BE2C (cell line): Measurements from ENCODE around the gene WAC.

ENCODE experiments used
- DNase-seq: peaks from one replicate; pipeline ENCODE4 v3.0.0-alpha.2; 2020
- H3K27me3 ChIP-seq: fragments of 250-450 bp; sonication (Bioruptor Pico); 2 replicates; pipeline ENCODE4 v1.5.1; 2020; ENCODE audit warnings: mild to moderate bottlenecking
- H3K36me3 ChIP-seq: fragments of 250-450 bp; sonication (Bioruptor Pico); 2 replicates; pipeline ENCODE4 v1.5.1; 2020; ENCODE audit warnings: mild to moderate bottlenecking
- H3K4me1 ChIP-seq: fragments of 250-450 bp; sonication (Bioruptor Pico); 2 replicates; pipeline ENCODE4 v1.5.1; 2020
- H3K4me3 ChIP-seq: 2 replicates; pipeline ENCODE4 v1.5.1; 2011; ENCODE audit warnings: low read depth, low read length
- H3K9me3 ChIP-seq: fragments of 250-450 bp; sonication (Bioruptor Pico); 2 replicates; pipeline ENCODE4 v1.5.1; 2020
- TF ChIP-seq, protein P1 (sequence below): IDR thresholded peaks from 2 replicates; pipeline ENCODE4 v1.5.1; 2012; ENCODE audit warnings: mild to moderate bottlenecking, low read depth, low read length

The WAC gene

DNA sequence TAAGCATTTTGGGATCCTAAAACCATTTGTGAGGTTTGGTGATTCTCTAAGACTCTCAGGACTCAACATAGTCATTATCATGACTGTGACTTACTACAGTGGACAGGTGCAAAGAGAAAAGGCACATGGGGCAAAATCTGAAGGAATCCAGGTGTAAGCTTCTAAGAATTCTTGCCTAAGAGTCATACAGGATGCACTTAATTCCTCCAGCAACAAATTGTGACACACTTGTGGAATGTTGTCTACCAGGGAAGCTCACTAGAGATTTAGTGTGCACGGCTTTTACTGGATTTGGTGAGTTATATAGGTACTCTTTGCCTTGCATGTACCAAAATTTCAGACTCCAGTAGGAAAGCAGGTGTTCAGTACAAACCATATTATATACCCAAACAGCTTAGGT, 47.9 kb downstream of the WAC start:
- H3K36me3 ChIP-seq: peaks cover 24% of the 10 kb centered on the region

DNA sequence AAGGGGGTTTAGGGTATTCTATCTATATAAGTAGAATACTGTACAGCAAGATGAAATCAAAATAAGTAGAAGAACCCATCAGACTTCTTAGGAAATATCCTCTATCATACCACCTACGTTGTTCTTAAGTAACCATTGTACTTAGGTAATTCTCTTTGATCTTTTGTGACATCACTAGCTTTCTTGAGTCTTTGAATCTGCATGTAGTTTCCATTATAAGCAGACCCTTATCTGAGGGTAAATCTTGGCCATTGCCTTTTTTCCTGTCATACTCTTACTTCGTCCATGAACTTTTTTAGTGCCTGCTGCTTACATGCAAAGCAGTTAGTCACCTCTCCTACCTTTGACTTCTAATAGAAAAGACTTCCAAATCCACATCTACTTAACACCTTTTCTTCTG, 49.0 kb downstream of the WAC start:
- TF ChIP-seq, protein P1, sequence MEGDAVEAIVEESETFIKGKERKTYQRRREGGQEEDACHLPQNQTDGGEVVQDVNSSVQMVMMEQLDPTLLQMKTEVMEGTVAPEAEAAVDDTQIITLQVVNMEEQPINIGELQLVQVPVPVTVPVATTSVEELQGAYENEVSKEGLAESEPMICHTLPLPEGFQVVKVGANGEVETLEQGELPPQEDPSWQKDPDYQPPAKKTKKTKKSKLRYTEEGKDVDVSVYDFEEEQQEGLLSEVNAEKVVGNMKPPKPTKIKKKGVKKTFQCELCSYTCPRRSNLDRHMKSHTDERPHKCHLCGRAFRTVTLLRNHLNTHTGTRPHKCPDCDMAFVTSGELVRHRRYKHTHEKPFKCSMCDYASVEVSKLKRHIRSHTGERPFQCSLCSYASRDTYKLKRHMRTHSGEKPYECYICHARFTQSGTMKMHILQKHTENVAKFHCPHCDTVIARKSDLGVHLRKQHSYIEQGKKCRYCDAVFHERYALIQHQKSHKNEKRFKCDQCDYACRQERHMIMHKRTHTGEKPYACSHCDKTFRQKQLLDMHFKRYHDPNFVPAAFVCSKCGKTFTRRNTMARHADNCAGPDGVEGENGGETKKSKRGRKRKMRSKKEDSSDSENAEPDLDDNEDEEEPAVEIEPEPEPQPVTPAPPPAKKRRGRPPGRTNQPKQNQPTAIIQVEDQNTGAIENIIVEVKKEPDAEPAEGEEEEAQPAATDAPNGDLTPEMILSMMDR: no peak
- Histone ChIP-seq H3K27me3 (no peaks in the 10 kb centered on the region), H3K4me1 (no peaks in the 10 kb centered on the region), H3K4me3 (no peak overlapping the region), H3K9me3 (no peaks in the 10 kb centered on the region), H3K36me3 (peaks cover 24% of the 10 kb centered on the region)
- no peak for DNase-seq

More for the DNA sequence above, 47.9 kb downstream of the WAC start:
- DNase-seq: no peak
- Histone ChIP-seq H3K4me3 (no peak overlapping the region), H3K27me3 (no peaks in the 10 kb centered on the region), H3K4me1 (no peaks in the 10 kb centered on the region), H3K9me3 (no peaks in the 10 kb centered on the region)
- TF ChIP-seq, protein P1: no peak

DNA sequence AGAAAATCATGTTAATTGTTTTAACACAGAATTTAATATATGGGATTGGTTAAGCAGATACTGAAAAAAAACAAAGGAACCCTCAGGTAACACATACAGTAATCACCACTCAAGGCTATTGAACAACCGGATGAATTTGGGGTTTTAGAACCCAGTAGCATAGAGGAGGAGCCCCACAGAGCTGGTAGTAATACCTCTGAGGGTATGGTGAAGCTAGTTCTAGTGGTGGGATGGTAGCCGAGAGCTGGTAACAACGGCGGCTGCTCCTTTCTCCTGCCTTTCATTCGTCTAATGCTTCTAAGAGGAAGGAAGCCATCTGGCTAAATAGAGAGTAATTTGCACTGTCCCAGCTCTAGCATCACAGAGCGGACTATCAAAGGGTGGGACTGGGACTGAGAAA, 52.2 kb downstream of the WAC start:
- Histone ChIP-seq H3K9me3 (no peaks in the 10 kb centered on the region), H3K4me3 (no peak overlapping the region), H3K4me1 (peaks cover 3% of the 10 kb centered on the region; the same call in 1 of the 2 replicates), H3K27me3 (no peaks in the 10 kb centered on the region), H3K36me3 (peaks cover 38% of the 10 kb centered on the region)
- DNase-seq: no peak
- TF ChIP-seq, protein P1: no peak

DNA sequence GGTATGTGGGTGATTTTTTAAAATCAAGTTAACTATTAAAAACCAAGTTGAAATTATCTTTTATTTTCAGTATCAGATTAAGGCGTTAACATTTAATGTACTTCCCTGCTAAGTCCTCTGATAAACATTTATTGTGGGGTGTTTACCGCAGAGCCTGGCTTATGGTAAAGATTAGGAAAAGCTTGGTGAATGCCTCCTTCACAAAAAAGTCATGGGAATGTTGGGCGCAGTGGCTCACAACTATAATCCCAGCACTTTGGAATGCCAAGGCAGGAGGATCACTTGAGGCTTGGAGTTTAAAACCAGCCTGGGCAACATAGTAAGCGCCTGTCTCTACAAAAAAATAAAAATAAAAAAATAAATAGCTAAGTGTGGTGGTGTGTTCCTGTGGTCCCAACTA, 53.3 kb downstream of the WAC start:
- peaks cover 45% of the 10 kb centered on the region for H3K36me3 ChIP-seq
- TF ChIP-seq, protein P1: no peak
- H3K4me3 ChIP-seq: no peak overlapping the region
- no peak for DNase-seq
- H3K4me1 ChIP-seq: peaks cover 3% of the 10 kb centered on the region; the same call in 1 of the 2 replicates
- H3K9me3 ChIP-seq: no peaks in the 10 kb centered on the region
- H3K27me3 ChIP-seq: no peaks in the 10 kb centered on the region

DNA sequence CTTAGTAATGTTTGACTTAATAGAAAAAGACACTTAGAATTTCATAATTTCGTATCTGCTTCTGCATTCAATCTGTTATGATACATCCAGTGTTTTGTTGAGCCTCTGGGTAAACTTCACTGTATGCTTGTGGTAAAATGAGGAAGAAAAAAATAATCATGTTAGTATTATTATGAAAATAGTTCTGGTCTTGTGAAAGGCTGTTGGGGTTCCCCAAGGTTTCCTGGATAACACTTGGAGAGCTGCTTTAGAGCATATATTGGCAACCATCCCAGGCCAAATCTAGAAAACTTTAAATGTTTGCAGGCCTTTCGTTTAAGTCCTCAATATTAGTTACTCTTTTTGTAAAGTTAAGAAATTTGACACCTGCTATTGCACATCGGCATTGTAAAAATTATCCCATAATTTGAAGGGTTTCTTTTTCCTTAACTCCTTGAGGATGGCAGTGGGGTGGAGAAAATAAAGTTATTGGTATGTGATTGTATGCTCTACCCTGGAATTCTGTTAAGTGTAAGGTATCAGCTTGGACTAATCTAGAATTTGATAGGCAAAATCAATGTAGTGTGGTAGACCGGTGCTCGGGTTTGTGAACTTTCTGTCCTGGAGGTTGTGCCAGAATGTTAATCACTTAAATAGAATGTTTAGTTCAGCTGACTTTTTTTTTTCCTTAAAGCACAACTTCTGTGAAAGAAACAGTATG, 54.5 kb downstream of the WAC start:
- H3K36me3 ChIP-seq: peaks cover 53% of the 10 kb centered on the region
- no peaks in the 10 kb centered on the region for H3K9me3 ChIP-seq
- DNase-seq: no peak
- H3K27me3 ChIP-seq: no peaks in the 10 kb centered on the region
- no peak overlapping the region for H3K4me3 ChIP-seq
- peaks cover 3% of the 10 kb centered on the region; the same call in 1 of the 2 replicates for H3K4me1 ChIP-seq
- TF ChIP-seq, protein P1: no peak

DNA sequence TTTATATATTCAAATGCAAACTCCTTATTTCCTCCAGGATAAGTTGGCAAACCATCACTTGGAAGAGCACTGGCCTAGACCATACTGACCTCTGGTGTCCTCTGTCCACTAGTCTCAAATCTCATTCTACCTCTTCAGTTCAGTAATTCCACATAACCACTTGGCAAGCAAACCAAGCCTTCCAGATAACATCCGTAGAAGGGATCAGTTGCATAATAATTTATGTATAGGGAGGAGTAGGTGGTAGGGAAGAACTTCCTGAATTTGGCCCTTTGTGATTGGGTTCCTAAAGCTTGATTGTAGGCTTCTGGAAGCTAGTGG, 55.0 kb downstream of the WAC start:
- no peaks in the 10 kb centered on the region for H3K9me3 ChIP-seq
- TF ChIP-seq, protein P1: 0 out of 2 replicates have a peak, but pooled peaks have one; percentile 9
- no peak for DNase-seq
- peaks cover 3% of the 10 kb centered on the region; the same call in 1 of the 2 replicates for H3K4me1 ChIP-seq
- H3K36me3 ChIP-seq: peaks cover 54% of the 10 kb centered on the region
- H3K4me3 ChIP-seq: no peak overlapping the region
- no peaks in the 10 kb centered on the region for H3K27me3 ChIP-seq
